GM15510 (cell line): ENCODE data around the gene TMEM260.

Experiments
- POLR2A ChIP-seq: IDR thresholded peaks from 3 replicates; pipeline ENCODE4 v1.6.1; 2011; ENCODE audit warnings: borderline replicate concordance; ENCODE audit not compliant: insufficient read length; ENCODE audit errors: extremely low read depth

Gene TMEM260

GRCh38 chr14:56579345-56580220 is at the start of gene TMEM260:
TMEM260 (plus strand) TSS chr14:56579798; CDS start chr14:56579915, 117 bp downstream.
- peak; percentile 95 for TF ChIP-seq POLR2A

DNA sequence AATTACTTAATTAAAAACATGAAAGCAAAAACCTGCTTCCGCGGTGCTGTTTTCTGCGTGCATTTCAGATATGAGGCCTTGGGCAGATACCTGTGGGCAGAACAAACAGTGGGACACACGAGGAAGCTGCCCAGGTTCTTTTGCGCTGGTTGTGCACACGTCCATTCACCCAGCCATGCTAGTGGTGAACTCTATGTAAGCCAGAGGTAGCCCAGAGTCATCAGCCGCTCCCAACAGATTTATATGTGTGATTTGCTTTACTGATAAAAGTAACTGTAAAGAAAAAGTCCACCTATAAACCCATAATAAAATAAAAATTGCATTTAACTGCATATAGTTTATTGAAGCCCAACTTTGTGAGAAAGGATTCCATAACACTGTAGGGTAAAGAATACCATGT is 47.1 kb upstream of the TMEM260 start:
- TF ChIP-seq POLR2A = no peak

GRCh38 chr14:56534656-56535055 is 44.9 kb upstream of the TMEM260 start:
- TF ChIP-seq POLR2A = no peak

GRCh38 chr14:56539862-56540261 is 39.7 kb upstream of the TMEM260 start:
- TF ChIP-seq POLR2A = no peak

DNA sequence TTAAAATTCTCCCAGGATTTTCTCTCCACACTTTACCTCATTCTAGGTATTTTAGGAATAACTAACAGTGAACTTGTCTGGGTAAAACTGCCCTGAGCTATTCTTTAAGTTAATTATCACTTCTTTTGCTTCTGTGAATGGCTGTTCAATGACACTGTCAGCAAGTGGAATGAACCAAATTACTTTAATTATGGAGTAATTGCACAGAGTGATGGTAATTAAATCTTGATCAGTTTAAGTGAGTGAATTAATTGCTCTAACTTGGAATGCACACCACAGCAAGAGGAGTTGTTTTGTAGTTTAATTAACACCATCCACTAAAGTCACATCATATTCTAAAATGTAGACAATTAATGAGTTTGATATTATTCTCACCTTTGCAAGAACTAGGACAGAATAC is 36.2 kb upstream of the TMEM260 start:
- no peak for TF ChIP-seq POLR2A

GRCh38 chr14:56549721-56550120 is 29.9 kb upstream of the TMEM260 start:
- no peak for TF ChIP-seq POLR2A

GRCh38 chr14:56552615-56553014 is 27.0 kb upstream of the TMEM260 start:
- no peak for TF ChIP-seq POLR2A

GRCh38 chr14:56554301-56554700 is 25.3 kb upstream of the TMEM260 start:
- TF ChIP-seq POLR2A = no peak

- no peak for TF ChIP-seq POLR2A
Measured at GRCh38 chr14:56555921-56556570, 23.6 kb upstream of the TMEM260 start.

DNA sequence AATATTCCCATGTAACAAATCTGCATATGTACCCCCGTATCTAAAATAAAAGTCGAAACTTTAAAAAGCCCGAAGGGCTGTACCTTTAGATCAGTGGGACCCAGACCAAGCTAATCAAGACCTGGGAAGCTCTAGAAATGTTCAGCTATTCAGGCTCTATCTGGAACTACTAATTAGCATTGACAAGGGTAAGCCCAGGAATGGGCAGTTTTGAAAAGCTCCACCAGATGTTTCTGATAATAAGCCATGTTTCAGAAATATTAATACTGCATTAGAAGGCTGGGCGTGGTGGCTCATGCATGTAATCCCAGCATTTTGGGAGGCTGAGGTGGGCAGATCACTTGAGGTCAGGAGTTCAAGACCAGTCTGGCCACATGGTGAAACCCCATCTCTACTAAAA is 20.4 kb upstream of the TMEM260 start:
- no peak for TF ChIP-seq POLR2A

DNA sequence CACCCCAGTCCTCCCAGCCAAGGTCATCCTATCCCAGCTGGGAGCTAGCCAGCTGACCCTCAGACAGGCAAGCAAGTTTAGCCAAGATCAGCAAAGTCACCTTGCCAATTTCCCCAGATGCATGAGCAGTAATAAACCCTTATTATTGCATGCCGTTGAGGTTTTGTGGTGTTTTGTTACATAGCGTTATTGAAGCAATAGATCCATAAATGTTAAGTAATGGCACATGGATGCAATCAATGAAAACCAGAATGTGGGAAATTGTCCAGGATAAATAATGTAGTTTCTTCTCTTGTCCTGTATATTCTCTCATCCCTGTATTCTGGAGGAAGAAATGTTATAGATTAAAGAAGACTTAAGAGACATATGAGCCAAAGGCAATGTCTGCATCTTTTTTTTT is 18.0 kb upstream of the TMEM260 start:
- no peak for TF ChIP-seq POLR2A

GRCh38 chr14:56562883-56563282 is 16.7 kb upstream of the TMEM260 start:
- no peak for TF ChIP-seq POLR2A

DNA sequence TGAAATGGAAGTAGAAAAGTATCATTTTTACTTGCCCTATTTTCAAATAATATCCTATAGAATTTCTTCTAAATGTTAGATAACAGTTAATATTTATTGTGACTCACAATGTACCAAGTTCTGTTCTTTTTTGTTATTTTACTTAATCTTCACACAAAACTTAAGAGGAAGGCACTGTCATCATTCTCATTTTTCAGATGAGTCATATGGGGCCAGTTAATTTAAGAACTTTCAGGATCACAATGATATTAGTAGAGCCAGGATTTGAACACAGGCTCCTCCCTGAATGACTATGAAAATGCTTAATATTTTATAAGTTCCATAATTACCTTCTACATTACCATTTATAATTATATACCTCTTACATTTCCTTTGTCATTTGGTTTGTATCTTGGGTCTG is 10.4 kb upstream of the TMEM260 start:
- TF ChIP-seq POLR2A = no peak

DNA sequence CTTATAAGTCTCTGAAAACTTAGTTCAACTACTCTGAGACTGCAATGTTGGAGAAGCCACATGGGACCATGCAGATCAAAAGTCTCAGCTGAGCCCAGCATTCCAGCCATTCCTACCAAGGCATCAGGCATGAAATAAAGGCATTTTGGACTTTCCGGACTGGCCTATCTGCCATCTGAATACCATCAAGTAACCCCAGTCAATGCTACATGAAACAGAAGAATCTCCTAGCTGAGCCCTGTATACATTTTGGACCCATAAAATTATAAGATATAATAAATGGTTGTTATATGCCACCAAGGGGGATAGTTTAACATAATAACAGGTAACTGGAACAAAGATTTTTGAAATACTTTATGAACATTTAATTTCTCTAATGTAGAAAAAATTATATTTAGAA is 9.3 kb upstream of the TMEM260 start:
- no peak for TF ChIP-seq POLR2A

GRCh38 chr14:56580221-56580711 is 668 bp downstream of the TMEM260 start:
- no peak for TF ChIP-seq POLR2A
